Ovary (tissue), 3 donors: ENCODE results near the gene RAB41.

Source experiments
- CTCF ChIP-seq, 3 donors: fragments of 450-650 bp in 2 of 3; fragments of 200-600 bp in 1 of 3; IDR thresholded peaks; one replicate each; pipeline versions ENCODE4 v1.5.1 to v1.8.0; 2016 to 2022; ENCODE audit warnings: antibody characterized with exemption in 3 of 3, mild to moderate bottlenecking in 1 of 3
- EP300 ChIP-seq: sonication (generic); formaldehyde crosslinking; IDR thresholded peaks from one replicate; pipeline ENCODE4 v1.6.1; 2017; ENCODE audit warnings: antibody characterized with exemption
- POLR2A ChIP-seq: fragments of 450-650 bp; IDR thresholded peaks from one replicate; pipeline ENCODE4 v1.6.1; 2017; ENCODE audit warnings: antibody characterized with exemption, mild to moderate bottlenecking, moderate library complexity
- donor health status: DM: no; HTN: no; CAD: no.

- TF ChIP-seq POLR2A (no peak), CTCF (IDR thresholded peaks at IDR 0.05) (no peak), EP300 (no peak)
These were observed 1.4 kb upstream of the RAB41 start for GRCh38 chrX:70280573-70280972.
